T-helper 2 cell (primary cell): ENCODE measurements around the gene EFNA2.

ENCODE experiments used
- DNase-seq, 5 experiments: peaks; one replicate each; pipeline versions ENCODE4 v3.0.0 to v3.0.0-alpha.2; 2012 to 2022

Gene EFNA2

GRCh38 chr19:1260749-1261537 lies 24.7 kb upstream of the EFNA2 start:
- peak; percentile 94 to 97 (median 96) for DNase-seq

GRCh38 chr19:1261538-1261797 lies 24.2 kb upstream of the EFNA2 start:
- peak in 1 of 5 experiments; percentile 41 for DNase-seq

GRCh38 chr19:1261798-1262622 lies 23.7 kb upstream of the EFNA2 start:
- DNase-seq, result peak in 2 of 5 experiments; percentile 44 to 50

- no peak for DNase-seq
These were observed 23.0 kb upstream of the EFNA2 start for GRCh38 chr19:1262623-1263123.

- no peak for DNase-seq
These were observed 22.5 kb upstream of the EFNA2 start for GRCh38 chr19:1263188-1263587.

GRCh38 chr19:1264801-1265614 lies 20.7 kb upstream of the EFNA2 start:
- no peak for DNase-seq

- peak in 2 of 5 experiments; percentile 38 to 58 for DNase-seq
These were observed 20.0 kb upstream of the EFNA2 start for GRCh38 chr19:1265615-1266128.

- DNase-seq, result peak; percentile 61 to 88 (median 79)
These were observed 19.4 kb upstream of the EFNA2 start for GRCh38 chr19:1266129-1266915.

- DNase-seq, result peak in 4 of 5 experiments; percentile 54 to 60 (median 57)
These were observed 18.7 kb upstream of the EFNA2 start for GRCh38 chr19:1266916-1267476.

GRCh38 chr19:1267477-1268225 lies 18.0 kb upstream of the EFNA2 start:
- no peak for DNase-seq

- no peak for DNase-seq
These were observed 17.2 kb upstream of the EFNA2 start for GRCh38 chr19:1268226-1269064.

- peak; percentile 98 to 99 (median 99) for DNase-seq
These were observed 16.6 kb upstream of the EFNA2 start, which contains the start of gene CIRBP for GRCh38 chr19:1269065-1269477. Gene CIRBP, plus strand, starts transcription at chr19:1269332. Its CDS starts 1,602 bp downstream, at chr19:1270934.

GRCh38 chr19:1269478-1270212 lies 16.0 kb upstream of the EFNA2 start:
- peak; percentile 77 to 91 (median 79) for DNase-seq

- DNase-seq, result peak in 1 of 5 experiments; percentile 39
These were observed 15.3 kb upstream of the EFNA2 start for GRCh38 chr19:1270213-1270853.

GRCh38 chr19:1270854-1271527 lies 14.7 kb upstream of the EFNA2 start:
- no peak for DNase-seq

GRCh38 chr19:1271528-1272422 lies 13.9 kb upstream of the EFNA2 start:
- DNase-seq, result no peak
